ENCODE data around the gene FLT4. TPM values are rescaled to one million over a fixed set of nuclear protein-coding genes. Genes with fewer than 3 reads are reported as not detected.

Gene FLT4
- total RNA-seq, 4 donors from 2014 or later = 3.1 to 47.5 (median 8.0) TPM

DNA sequence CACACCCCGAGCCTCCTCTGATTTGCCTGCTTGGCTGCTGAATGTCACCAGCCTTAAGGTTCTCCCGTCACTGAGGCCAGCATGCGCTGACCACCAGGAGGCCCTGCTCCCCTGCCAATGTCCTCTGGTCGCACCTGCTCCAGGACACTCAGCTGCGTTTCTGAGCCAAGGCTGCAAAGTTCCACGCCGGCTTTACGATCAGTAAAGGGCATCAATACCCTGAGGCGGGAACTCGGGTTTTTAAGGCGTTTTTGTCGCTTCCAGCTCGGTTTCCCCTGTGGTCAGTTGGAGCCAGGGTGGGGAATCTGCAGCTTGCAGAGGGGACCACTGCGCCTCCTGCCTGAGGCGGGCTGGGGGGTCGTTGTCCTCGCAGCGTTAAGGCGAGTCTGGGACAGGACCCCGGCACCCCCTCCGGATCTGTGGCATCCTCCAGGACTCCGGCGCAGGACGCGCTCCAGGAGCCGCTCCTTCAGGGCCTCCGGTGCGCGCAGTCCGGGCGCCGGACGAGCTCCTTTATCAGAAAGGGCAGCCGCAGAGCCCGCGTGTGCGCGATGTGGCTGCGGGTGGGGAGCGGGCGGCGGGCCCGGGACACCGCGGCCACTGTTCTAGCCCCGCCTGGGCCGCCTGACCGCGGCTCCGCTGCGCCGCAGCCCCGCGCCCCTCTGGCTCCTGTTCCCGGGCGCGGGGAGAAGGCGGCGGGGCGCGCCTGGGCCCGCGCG, 24.1 kb upstream of the FLT4 start:
- TF ChIP-seq, protein P1, sequence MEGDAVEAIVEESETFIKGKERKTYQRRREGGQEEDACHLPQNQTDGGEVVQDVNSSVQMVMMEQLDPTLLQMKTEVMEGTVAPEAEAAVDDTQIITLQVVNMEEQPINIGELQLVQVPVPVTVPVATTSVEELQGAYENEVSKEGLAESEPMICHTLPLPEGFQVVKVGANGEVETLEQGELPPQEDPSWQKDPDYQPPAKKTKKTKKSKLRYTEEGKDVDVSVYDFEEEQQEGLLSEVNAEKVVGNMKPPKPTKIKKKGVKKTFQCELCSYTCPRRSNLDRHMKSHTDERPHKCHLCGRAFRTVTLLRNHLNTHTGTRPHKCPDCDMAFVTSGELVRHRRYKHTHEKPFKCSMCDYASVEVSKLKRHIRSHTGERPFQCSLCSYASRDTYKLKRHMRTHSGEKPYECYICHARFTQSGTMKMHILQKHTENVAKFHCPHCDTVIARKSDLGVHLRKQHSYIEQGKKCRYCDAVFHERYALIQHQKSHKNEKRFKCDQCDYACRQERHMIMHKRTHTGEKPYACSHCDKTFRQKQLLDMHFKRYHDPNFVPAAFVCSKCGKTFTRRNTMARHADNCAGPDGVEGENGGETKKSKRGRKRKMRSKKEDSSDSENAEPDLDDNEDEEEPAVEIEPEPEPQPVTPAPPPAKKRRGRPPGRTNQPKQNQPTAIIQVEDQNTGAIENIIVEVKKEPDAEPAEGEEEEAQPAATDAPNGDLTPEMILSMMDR (IDR thresholded peaks at IDR 0.05; ENCODE audit: low read depth) = no peak

DNA sequence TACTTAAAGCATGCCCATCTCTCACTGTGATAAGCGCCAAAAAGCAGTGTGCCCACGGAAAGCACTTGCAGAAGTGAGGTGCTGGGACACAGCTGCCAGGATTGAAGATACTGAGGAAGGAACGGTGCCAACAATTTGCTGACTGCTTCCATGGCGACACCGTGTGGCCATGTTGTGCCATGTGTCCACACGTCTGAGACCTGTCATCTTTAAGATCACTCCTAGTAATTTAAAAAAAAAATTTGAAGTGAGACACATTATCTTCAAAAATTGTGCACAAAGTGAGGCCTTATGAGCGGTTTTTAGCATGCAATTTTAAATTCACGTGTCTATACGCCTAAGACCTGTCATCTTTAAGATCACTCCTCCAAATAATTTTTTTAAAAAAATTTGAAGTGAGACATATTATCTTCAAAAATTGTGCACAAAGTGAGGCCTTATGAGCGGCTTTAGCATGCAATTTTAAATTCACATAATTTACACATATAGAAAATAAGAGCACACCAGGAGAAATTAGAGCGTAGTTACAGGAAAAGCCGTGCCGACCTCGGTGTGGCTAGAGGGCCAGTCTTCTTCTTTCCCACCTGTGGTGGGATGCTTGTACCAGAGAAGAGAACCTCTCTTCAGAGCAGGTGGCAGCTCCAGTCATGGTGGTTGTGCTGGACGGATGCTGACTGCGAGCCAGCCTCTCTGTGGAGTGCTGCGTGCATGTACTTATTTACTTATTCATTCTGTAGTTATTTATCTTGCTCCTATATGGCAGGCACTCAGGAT, 21.4 kb upstream of the FLT4 start:
- TF ChIP-seq, protein P1 (IDR thresholded peaks at IDR 0.05; ENCODE audit: low read depth) = no peak

DNA sequence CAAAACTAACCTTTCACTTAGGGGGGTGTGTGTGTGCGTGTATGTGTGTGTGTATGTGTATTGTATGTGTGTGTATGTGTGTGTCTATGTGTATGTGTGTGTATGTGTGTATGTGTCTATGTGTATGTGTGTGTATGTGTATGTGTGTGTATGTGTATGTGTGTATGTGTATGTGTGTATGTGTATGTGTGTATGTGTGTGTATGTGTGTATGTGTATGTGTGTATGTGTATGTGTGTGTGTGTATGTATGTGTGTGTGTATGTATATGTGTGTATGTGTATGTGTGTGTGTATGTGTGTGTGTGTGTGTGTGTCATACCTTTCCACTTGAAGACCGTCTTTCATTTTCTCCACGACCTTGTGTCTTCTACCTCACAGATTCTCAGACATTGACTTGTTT, 20.8 kb upstream of the FLT4 start:
- TF ChIP-seq, protein P1 (IDR thresholded peaks at IDR 0.05; ENCODE audit: low read depth) = no peak

DNA sequence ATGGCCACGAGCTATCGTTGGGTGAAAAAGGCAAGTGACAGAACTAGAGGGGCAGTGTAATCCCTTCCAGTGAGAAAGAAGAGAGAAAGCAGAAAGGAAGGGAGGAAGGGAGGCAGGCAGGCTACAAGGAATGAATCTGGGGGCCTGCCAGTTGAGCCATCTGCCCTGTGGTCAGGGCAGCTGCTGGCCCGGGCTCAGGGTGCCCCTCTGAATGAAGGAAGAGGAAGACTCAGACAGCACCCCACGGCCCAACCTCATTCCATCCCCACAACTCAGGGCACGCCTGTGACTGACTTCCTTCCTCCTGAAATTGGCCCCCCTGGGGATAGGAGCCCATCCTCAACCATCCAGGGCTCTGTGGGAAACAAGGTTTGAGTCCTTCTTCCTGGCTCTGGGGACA, 20.3 kb upstream of the FLT4 start:
- TF ChIP-seq, protein P1 (IDR thresholded peaks at IDR 0.05; ENCODE audit: low read depth) = no peak

DNA sequence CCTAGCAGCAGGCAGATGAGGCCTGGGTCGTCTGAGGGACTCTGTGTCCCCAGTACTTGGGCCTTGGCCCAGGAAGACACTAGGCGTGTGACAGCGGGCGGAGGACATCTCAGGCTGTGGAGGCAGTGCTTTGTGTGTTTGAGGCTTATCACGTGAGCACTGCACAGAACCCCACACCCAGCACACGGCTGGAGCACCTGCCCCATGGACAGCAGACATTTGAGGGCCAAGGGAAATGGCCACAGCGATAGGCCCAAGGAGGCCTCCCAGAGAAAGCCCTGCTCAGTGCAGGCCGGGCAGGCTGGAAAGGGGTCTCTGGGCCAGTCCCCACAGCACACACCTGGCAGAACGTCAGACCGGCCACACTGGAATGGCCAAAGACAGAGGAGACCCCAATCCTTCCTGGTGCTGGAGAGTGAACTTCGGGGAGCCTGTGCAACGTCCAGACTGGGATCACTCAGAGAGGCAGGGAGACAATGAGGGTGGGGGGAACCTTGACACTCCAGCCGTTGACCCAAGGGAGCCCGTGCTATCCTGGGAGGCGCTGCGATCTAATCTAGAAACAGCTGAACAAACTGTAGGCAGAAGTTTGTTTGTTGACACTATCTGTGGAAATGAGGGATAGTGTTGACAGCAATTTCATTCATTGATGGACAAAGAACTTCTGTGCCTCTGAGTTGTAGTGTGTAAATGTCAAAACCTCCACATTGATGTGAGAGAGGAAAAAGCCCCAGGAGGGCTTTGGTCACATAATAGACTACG, 19.6 kb upstream of the FLT4 start:
- TF ChIP-seq, protein P1 (IDR thresholded peaks at IDR 0.05; ENCODE audit: low read depth) = no peak

DNA sequence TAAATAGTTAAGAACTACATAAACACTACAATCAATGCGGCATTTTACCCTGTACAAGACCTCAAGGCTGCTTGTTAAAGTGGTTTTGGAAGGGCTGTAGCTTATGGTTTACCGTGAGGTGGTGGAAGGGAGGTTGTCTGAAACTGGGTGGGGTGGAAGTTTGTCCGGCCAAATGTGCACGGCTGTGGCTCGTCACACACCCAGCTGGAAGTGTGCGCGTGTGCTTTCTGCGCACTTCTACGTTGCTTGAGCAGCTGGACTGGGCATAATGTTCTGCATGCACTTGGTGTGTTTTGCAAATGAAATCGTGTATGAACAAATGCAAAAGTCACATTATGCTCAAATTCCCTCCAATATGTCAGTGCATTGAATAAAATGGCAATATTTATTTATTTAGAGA, 17.4 kb upstream of the FLT4 start:
- TF ChIP-seq, protein P1 (IDR thresholded peaks at IDR 0.05; ENCODE audit: low read depth) = no peak
